Astrocyte of the spinal cord (primary cell): ENCODE results near the gene ZNF117.
"Not testable (repeated sequence)": the region's sequence is repeated elsewhere in the genome, so short reads cannot be mapped to it uniquely, and the experiment has no call there.

Source experiments
- DNase-seq: peaks from one replicate; pipeline ENCODE4 v3.0.0; 2011; ENCODE audit warnings: low read depth, low spot score
- H3K4me3 ChIP-seq: 2 replicates; pipeline ENCODE4 v1.5.1; 2011; ENCODE audit warnings: low read depth, mild to moderate bottlenecking, low read length, moderate library complexity
- in situ Hi-C: cut with HindIII; loops from 2 replicates; pipeline ENCODE4 v1.10.0; 2017; ENCODE audit warnings: low sequenced_read_pairs
- TF ChIP-seq, protein P1 (sequence below): IDR thresholded peaks from 2 replicates; pipeline ENCODE4 v1.5.1; 2012; ENCODE audit warnings: low read depth, mild to moderate bottlenecking, low read length, inconsistent platforms

ZNF117 gene

DNA sequence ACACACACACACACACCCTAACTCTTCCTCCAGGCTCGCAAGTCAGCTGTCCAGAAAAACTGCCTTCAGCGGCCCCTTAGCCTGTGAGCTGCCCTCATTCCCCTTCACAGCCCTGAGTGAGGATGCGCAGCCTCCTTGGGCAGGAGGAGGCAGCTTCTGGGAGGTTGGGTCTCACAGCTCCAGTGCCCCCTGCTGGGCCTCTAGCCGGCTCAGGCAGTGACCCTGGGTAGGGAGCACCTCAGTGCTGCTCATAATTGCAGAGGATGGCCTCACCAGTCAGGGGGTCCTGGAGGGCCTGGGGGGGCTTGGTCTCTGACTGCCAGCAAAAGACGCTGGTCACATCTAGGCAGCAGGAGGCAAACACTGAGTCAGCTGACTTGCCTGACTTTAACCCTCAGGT, 44.1 kb downstream of the ZNF117 start:
- in situ Hi-C loops: no loop called here
- TF ChIP-seq, protein P1, sequence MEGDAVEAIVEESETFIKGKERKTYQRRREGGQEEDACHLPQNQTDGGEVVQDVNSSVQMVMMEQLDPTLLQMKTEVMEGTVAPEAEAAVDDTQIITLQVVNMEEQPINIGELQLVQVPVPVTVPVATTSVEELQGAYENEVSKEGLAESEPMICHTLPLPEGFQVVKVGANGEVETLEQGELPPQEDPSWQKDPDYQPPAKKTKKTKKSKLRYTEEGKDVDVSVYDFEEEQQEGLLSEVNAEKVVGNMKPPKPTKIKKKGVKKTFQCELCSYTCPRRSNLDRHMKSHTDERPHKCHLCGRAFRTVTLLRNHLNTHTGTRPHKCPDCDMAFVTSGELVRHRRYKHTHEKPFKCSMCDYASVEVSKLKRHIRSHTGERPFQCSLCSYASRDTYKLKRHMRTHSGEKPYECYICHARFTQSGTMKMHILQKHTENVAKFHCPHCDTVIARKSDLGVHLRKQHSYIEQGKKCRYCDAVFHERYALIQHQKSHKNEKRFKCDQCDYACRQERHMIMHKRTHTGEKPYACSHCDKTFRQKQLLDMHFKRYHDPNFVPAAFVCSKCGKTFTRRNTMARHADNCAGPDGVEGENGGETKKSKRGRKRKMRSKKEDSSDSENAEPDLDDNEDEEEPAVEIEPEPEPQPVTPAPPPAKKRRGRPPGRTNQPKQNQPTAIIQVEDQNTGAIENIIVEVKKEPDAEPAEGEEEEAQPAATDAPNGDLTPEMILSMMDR: no peak
- DNase-seq: no peak
- no peak overlapping the region for H3K4me3 ChIP-seq

DNA sequence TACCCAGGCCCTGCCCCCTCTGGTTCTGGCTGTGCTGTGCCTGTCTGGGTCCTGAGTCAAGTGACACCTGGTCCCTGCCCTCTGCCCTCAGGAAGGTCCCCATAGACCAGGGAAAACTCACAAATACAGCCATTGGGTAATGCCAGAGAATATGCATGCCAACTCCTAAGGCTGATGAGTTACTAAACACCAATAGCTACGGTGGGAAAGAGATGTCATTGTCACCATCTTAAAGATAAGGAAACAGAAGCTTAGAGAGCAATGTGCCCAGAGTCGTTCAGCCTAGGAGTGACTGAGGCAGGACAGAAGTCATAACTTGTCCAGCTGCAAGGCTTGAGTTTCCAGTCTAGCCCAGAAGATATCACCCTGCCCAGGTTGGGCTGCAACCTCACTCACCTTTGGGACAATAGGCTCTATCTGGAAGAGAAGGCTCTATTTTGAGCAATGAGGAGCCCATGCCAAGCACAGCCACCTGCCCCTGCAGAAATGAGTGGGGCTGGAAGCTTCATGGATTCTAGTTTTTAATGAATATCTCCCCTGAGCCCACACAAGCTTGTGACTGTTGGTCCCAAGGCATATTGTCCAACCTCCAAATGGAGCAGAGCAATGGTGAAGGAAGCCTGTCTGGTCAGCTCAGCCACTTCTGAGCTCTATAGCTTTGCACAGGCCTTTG, 45.2 kb downstream of the ZNF117 start:
- TF ChIP-seq, protein P1: no peak
- in situ Hi-C loops: no loop called here

DNA sequence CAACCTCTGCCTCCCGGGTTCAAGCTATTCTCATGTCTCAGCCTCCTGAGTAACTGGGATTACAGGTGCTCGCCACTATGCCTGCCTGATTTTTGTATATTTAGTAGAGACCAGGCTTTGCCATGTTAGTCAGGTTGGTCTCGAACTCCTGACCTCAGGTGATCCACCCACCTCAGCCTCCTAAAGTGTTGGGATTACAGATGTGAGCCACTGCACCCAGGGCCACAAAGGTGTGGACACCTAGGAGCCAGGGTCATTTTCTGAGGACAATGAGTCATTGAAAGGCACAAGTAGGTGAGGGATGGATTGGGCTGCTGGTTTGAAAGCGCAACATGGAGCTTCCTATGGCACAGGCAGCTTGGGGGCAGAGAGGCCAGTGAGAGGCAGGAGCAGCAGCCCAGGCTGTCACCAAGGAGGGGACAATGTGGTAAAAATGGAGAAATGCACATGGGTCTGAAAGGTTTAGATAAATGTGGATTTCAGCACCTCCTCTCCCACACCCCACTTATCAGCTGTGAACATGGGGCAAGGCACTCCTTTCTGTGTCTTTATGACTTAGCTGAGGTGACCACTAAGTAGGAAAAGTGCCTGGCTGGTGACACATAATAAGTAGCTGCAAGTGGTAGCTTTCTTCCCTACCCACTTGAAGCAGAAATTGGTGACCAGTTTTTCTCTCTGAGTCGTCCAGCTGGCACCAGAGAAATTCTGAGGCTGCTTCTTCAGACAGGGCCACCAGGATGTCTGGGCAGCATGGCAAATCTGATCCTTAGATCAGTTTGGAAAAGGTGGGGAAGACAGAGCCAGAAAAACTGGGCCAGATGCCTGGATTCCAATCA, 46.0 kb downstream of the ZNF117 start:
- DNase-seq, H3K4me3 ChIP-seq, in situ Hi-C loops: not testable (repeated sequence)

More for the DNA sequence above, 45.2 kb downstream of the ZNF117 start:
- no peak for DNase-seq
- H3K4me3 ChIP-seq: no peak overlapping the region

DNA sequence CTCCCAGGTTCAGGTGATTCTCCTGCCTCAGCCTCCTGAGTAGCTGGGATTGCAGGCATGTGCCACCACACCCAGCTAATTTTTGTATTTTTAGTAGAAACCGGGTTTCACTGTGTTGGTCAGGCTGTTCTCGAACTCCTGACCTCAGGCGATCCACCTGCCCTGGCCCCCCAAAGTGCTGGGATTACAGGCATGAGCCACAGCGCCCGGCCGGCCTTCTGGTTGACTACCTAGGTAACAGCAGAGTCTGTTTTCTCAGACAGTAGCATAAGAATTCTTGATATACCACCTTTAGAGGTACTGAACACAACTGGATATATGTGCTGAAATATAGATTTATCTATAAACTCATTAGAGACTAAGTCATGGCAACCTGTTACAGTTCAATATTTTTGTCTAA, 50.8 kb downstream of the ZNF117 start:
- in situ Hi-C loops, H3K4me3 ChIP-seq, DNase-seq: not testable (repeated sequence)

DNA sequence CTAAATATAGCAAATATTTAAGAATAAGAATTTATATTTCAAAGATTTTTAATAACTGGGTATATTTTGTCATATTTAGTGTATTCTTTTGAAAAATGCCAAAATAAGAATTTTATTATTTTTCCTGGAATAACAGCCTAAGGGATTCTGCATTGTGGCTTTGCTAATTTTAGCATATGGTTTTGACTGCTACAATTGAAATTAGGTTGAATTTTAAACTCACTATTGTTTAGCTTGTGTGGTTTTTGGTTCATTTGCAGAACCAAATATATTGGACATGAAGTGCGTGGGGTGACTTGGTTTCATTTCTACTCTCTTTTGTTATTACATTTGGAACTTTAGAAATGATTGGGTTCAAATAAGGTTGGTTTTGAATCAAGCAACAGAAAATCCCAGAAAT, 52.3 kb downstream of the ZNF117 start:
- no peak overlapping the region for H3K4me3 ChIP-seq
- in situ Hi-C loops: no loop called here
- DNase-seq: no peak
- TF ChIP-seq, protein P1: no peak

DNA sequence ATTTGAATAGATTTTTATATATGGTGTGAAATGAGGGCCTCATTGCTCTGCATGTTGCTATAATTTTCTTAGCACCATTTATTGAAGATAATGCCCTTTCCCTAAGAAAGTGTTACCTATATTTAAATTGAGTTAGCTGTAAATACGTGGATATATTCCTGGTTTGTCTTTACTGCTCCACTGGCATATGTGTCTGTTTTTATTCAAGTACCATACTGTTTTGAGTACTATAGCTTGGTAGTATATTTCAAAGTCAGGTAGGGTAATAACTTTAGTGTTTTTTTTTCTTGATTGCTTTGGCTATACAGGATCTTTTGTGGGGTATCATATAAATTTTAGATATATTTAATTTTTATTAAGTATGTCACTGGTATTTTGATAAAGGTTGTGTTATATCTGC, 56.4 kb downstream of the ZNF117 start:
- in situ Hi-C loops: no loop called here
- TF ChIP-seq, protein P1: no peak
- H3K4me3 ChIP-seq: no peak overlapping the region
- no peak for DNase-seq

DNA sequence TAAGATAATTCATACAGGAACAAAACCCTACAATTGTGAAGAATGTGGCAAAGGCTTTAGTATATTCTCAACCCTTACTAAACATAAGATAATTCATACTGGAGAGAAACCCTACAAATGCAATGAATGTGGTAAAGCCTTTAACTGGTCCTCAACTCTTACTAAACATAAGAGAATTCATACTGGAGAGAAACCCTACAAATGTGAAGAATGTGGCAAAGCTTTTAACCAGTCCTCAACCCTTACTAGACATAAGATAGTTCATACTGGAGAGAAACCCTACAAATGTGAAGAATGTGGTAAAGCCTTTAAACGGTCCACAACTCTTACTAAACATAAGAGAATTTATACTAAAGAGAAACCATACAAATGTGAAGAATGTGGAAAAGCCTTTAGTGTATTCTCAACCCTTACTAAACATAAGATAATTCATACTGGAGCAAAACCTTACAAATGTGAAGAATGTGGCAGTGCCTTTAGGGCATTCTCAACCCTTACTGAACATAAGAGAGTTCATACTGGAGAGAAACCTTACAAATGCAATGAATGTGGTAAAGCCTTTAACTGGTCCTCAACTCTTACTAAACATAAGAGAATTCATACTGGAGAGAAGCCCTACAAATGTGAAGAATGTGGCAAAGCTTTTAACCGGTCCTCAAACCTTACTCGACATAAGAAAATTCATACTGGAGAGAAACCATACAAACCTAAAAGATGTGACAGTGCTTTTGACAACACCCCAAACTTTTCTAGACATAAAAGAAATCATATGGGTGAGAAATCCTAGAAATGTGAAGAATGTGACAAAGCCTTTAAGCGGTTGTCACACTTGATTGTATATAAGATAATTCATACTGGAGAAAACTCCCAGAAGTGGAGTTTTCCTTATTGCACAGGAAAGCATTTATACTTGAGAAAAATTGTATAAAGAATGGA, 62.3 kb downstream of the ZNF117 start:
- H3K4me3 ChIP-seq, in situ Hi-C loops, DNase-seq: not testable (repeated sequence)
